ENCODE data around the gene FMNL3. TPM values are rescaled to one million over a fixed set of nuclear protein-coding genes. Genes with fewer than 3 reads are reported as not detected.

FMNL3 gene
- total and polyA plus RNA-seq, 2 of the 8 experiments (the other 6 are each of a cell fraction or from before 2014, with no cell fraction given), result 8.6 to 29.0 TPM

DNA sequence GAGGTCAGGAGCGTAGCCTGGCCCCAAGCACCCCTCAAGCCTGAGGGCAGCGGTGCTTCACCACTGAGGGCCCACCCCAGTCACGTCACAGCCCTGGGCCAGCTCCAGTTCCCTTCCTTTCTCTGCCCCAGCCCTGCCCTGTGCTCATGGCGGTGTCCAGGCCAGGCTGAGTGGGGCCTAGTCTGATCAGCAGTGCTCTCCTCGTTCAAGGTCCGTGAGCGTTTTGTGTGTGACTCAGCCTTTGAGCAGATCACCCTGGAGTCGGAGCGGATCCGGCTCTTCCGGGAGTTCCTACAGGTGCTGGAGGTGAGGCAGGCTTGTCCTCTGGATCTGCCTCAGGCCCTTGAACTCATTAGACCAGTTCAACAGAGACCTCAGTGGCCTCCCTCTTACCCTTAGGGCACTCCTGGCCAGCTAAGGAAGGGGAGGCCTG lies 64.8 kb downstream of the FMNL3 start (continued):
- no peak for TF ChIP-seq RBBP5 (IDR thresholded peaks at IDR 0.05; ENCODE audit: borderline replicate concordance, low read depth, low read length)

Data from H1 (cell line).